A673 (cell line): Measurements from ENCODE around the gene TASP1.

ENCODE experiments used
- EZH2 ChIP-seq: fragments of 200-600 bp; sonication (generic); IDR thresholded peaks from 2 replicates; pipeline ENCODE4 v1.6.1; 2017; ENCODE audit warnings: borderline replicate concordance, low read depth, mild to moderate bottlenecking, mixed read lengths, antibody characterized with exemption, low read length; ENCODE audit not compliant: poor library complexity, severe bottlenecking
- TF ChIP-seq, protein P1 (sequence below): fragments of 300-800, 200-600 bp; sonication (generic); conservative IDR thresholded peaks from 2 replicates; pipeline ENCODE4 v1.5.1; 2017; ENCODE audit warnings: low read depth, mild to moderate bottlenecking, antibody characterized with exemption, low read length, moderate library complexity, mixed read lengths

GRCh38 chr20:13650474-13650873 lies 11.7 kb upstream of the TASP1 start:
- TF ChIP-seq, protein P1, sequence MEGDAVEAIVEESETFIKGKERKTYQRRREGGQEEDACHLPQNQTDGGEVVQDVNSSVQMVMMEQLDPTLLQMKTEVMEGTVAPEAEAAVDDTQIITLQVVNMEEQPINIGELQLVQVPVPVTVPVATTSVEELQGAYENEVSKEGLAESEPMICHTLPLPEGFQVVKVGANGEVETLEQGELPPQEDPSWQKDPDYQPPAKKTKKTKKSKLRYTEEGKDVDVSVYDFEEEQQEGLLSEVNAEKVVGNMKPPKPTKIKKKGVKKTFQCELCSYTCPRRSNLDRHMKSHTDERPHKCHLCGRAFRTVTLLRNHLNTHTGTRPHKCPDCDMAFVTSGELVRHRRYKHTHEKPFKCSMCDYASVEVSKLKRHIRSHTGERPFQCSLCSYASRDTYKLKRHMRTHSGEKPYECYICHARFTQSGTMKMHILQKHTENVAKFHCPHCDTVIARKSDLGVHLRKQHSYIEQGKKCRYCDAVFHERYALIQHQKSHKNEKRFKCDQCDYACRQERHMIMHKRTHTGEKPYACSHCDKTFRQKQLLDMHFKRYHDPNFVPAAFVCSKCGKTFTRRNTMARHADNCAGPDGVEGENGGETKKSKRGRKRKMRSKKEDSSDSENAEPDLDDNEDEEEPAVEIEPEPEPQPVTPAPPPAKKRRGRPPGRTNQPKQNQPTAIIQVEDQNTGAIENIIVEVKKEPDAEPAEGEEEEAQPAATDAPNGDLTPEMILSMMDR, result no peak
- TF ChIP-seq EZH2, result no peak
